Ascending aorta (tissue), 2 donors: ENCODE measurements around the gene MEN1. TPM values are rescaled to one million over a fixed set of nuclear protein-coding genes. Genes with fewer than 3 reads are reported as not detected.

ENCODE experiments used
- DNase-seq, 2 donors: peaks; one replicate each; pipeline ENCODE4 v3.0.0-alpha.2; 2019; ENCODE audit warnings: low spot score in 2 of 2
- H3K27ac ChIP-seq, 2 donors: fragments of 200-600 bp; sonication (generic); one replicate each; pipeline ENCODE4 v1.5.1; 2016 to 2017; ENCODE audit warnings: mild to moderate bottlenecking in 1 of 2
- H3K27me3 ChIP-seq: fragments of 200-600 bp; sonication (generic); one replicate; pipeline ENCODE4 v1.5.1; 2017
- H3K36me3 ChIP-seq, 2 donors: fragments of 200-600 bp; sonication (generic); one replicate each; pipeline ENCODE4 v1.5.1; 2016
- H3K4me1 ChIP-seq, 2 donors: fragments of 200-600 bp; sonication (generic); one replicate each; pipeline ENCODE4 v1.5.1; 2016 to 2017; ENCODE audit warnings: mild to moderate bottlenecking in 1 of 2
- H3K4me3 ChIP-seq, 2 donors: fragments of 200-600 bp; sonication (generic); one replicate each; pipeline ENCODE4 v1.5.1; 2016 to 2017; ENCODE audit warnings: mild to moderate bottlenecking in 1 of 2
- H3K9me3 ChIP-seq, 2 donors: fragments of 200-600 bp; sonication (generic); one replicate each; pipeline ENCODE4 v1.5.1; 2016
- intact Hi-C: fragments of 100-400 bp; cut with DNase I; formaldehyde crosslinking; loops from one replicate; pipeline ENCODE4 v1.15.1; 2023
- total RNA-seq: library from RNA; depleted of rRNA; stranded (reverse); fragments of >200 nt; gene quantifications from one replicate; pipeline ENCODE4 v1.1.0, GENCODE V29; 2016
- TF ChIP-seq, protein P1 (sequence below), 3 experiments: fragments of 200-600 bp in 2 of 3; fragments of 450-650 bp in 1 of 3; sonication (generic) in 2 of 3; IDR thresholded peaks; one replicate each; pipeline ENCODE4 v1.5.1; 2016 to 2019; ENCODE audit warnings: antibody characterized with exemption in 3 of 3, mild to moderate bottlenecking in 1 of 3, moderate library complexity in 1 of 3

Gene MEN1
- total RNA-seq, 1 donor from 2014 or later = 36.6 TPM

DNA sequence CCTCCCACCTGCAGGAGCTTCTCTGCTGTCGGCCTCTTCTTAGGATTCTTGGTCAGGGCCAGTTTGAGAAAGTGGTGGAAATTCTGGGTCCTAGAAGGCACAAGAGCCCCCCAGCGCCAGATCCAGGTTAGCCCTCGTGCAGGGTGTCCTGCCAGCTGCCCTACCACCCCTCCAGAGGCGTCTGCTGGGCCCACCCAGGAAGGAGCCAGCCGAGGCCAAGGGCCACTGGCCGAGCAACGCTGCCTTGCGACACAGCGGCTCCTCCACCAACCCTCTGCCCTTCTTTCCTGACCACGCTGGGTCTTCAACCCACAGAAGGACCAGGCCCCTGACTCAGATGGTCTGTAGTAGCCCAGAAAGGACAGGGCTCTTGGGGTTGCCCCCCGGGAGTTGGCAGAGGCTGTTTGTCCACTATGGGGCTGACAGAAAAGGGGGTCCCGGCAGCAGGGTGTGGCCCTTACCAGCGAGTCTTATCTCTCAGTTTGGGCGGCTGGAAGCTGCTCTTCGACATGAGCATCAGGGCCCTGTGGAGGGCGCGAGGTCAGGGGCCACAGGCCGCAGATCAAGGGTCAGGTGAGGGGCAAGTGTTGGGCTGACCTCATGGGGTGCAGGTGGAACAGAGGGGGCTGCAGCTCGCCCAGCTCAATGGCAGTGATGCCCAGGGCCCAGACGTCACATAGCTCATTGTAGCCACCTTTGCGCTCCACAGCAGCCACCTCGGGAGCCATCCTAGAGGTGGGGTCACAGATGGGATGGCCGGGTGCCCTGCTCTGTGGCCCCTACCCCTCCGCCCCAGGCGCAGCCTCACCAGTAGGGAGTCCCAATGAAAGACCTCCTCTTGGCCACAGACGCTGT, 9.8 kb downstream of the MEN1 start:
- no peak overlapping the region for H3K27ac ChIP-seq
- DNase-seq = no peak
- TF ChIP-seq, protein P1, sequence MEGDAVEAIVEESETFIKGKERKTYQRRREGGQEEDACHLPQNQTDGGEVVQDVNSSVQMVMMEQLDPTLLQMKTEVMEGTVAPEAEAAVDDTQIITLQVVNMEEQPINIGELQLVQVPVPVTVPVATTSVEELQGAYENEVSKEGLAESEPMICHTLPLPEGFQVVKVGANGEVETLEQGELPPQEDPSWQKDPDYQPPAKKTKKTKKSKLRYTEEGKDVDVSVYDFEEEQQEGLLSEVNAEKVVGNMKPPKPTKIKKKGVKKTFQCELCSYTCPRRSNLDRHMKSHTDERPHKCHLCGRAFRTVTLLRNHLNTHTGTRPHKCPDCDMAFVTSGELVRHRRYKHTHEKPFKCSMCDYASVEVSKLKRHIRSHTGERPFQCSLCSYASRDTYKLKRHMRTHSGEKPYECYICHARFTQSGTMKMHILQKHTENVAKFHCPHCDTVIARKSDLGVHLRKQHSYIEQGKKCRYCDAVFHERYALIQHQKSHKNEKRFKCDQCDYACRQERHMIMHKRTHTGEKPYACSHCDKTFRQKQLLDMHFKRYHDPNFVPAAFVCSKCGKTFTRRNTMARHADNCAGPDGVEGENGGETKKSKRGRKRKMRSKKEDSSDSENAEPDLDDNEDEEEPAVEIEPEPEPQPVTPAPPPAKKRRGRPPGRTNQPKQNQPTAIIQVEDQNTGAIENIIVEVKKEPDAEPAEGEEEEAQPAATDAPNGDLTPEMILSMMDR (IDR thresholded peaks at IDR 0.05) = no peak
- H3K9me3 ChIP-seq = no peaks in the 10 kb centered on the region
- intact Hi-C loops = loop anchor here (10.0 kb wide), 1 partner anchor 284 kb away; the partner anchor contains the start of genes CDCA5 and ZFPL1
- peaks cover 11 to 24% of the 10 kb centered on the region in 2 donors for H3K36me3 ChIP-seq
- no peaks in the 10 kb centered on the region for H3K27me3 ChIP-seq
- no peak overlapping the region for H3K4me3 ChIP-seq
- peaks cover 8 to 18% of the 10 kb centered on the region in 2 donors for H3K4me1 ChIP-seq

DNA sequence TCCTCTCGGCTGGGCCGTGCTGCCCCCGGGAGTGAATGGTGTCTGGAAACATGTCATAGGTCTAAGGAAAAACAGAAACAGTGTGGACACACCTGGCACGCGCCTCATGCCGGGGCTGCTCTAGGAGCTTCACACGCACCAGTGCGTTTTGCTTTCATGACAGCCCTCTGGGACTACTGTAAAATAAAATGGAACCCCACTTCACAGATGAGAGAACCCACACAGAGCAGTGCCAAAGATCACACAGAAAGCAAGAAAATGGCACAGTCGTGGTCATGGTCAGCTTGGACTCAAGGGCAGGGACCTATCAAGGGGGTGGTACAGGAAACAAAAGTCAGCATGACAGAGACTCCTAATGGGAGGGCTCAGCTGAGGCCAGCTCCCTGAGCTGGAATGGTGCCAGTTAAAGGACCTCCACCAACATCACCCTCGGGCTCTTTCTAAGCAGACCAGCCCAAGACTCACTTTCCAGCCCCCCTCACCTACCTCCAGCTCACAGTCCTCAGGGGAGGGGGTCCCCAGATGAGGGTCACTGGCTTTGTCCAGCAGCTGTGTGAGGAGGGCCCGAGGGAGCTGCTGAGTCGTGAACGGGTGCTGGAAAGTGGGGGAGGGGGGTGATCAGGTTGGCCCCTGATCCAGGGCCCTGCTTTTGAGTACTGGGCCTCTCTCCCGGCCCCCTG, 10.6 kb downstream of the MEN1 start:
- no peak overlapping the region for H3K27ac ChIP-seq

DNA sequence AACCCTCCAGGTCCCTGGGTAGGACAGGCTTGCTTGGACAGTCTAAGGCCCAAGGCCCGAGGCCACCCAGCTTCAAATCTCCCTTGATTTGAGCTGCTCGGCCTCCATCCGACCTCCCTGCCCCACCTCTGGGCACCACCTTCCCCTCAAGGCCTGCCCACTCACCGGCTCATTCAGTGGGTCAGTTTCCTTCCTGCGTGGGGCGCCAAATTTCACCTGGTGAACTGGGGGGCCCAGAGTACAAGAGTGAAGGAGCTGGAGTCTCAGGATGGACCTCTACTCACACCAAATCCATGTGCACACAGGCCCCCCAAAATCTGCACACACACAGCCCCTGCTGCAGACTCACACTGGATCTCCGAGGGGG, 11.1 kb downstream of the MEN1 start:
- Histone ChIP-seq H3K4me1 (peaks cover 8 to 12% of the 10 kb centered on the region in 2 donors), H3K4me3 (no peak overlapping the region), H3K9me3 (no peaks in the 10 kb centered on the region), H3K27ac (no peak overlapping the region), H3K36me3 (peaks cover 11 to 13% of the 10 kb centered on the region in 2 donors), H3K27me3 (no peaks in the 10 kb centered on the region)
- DNase-seq = no peak
- intact Hi-C loops = no loop called here
- TF ChIP-seq, protein P1 (IDR thresholded peaks at IDR 0.05) = no peak

More for the DNA sequence above, 10.6 kb downstream of the MEN1 start:
- Histone ChIP-seq H3K27me3 (no peaks in the 10 kb centered on the region), H3K4me3 (no peak overlapping the region), H3K4me1 (peaks cover 8 to 17% of the 10 kb centered on the region in 2 donors), H3K9me3 (no peaks in the 10 kb centered on the region), H3K36me3 (peaks cover 11 to 17% of the 10 kb centered on the region in 2 donors)
- intact Hi-C loops = loop anchor here (10.0 kb wide), 1 partner anchor 285 kb away; the partner anchor contains the start of genes CDCA5 and ZFPL1
- no peak for DNase-seq
- TF ChIP-seq, protein P1 (IDR thresholded peaks at IDR 0.05) = no peak

DNA sequence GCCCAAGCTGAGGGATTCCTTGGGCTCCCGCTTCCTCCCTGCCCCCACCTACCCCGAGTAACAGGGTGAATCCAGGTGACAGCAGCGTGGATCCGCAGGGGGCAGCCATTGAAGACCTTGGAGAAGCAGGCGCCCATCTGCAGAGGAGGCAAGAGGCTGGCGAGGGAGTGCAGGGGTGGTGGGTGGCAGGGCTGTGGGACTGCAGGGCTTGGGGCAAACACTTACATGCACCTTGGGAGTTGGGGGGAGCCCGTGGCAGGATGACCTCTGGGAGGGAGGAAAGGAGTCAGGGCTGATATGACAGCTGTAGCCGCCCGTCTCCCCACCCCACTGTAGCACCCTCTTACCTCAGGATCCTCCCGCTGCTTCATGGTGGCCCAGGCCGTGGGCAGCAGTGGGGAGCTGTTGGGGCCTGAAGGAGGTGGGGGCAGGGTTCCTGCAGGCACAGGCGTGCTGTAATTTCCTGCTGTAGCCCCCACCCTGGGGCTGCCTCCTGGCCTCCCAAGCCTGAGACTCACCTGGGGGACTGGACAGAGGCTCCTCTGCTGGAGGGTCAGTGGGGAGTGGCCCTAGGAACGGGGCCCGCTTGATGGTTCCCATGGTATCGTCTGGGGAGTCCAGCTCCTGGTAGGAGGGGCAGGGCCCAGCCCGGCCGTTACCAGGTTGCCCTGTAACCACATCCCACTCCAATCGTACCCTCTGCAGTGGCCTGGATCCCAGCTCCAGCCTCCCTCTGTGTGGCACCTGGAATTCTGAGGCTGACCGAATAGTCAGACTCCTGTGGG, 13.4 kb downstream of the MEN1 start:
- no peak overlapping the region for H3K4me3 ChIP-seq
- no peak for DNase-seq
- no peaks in the 10 kb centered on the region for H3K9me3 ChIP-seq
- intact Hi-C loops = no loop called here
- H3K4me1 ChIP-seq = no peaks in the 10 kb centered on the region
- TF ChIP-seq, protein P1 (IDR thresholded peaks at IDR 0.05) = no peak
- no peaks in the 10 kb centered on the region for H3K27me3 ChIP-seq
- no peak overlapping the region for H3K27ac ChIP-seq
- peaks cover 11 to 17% of the 10 kb centered on the region in 2 donors for H3K36me3 ChIP-seq

DNA sequence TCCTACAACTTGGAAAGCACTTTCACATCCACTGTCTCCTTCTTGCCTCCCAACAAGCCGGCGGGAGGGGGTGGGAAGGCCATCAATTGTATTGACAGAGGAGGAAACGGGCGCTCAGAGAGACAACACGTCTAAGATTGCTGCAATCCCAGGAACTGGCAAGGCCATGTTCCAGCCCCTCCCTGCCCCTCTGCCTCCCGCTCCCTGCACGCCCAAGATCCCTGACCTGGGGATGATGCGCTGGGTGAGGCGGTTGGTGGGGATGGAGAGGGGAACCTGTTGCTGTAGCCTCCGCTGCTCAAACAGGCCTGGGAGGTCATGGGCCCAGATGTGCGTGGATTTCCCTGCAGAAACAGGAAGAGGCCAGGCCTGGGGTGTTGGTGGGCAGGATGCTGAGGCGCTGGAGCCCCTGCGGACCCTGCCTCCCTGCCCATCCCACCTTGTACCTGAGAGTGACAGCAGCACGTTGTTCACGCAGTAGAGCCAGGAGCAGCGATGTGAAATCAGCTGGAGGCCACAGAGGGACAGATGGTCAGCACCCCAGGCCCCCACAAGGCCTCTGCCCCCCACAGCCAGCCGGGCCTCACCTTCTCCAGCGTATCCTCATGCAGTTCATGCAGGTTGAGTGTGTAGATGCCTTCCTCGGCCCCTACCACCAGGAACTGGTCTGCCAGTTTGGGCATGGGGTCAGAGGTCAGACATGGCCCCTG, 14.1 kb downstream of the MEN1 start:
- H3K4me1 ChIP-seq = no peaks in the 10 kb centered on the region
- TF ChIP-seq, protein P1 (IDR thresholded peaks at IDR 0.05) = no peak
- no peaks in the 10 kb centered on the region for H3K9me3 ChIP-seq
- H3K27me3 ChIP-seq = no peaks in the 10 kb centered on the region
- intact Hi-C loops = no loop called here
- no peak for DNase-seq
- H3K27ac ChIP-seq = no peak overlapping the region
- no peak overlapping the region for H3K4me3 ChIP-seq
- H3K36me3 ChIP-seq = peaks cover 14 to 17% of the 10 kb centered on the region in 2 donors
